SIG-M5 treated with dmso at 0.1 percent for 504 hours (cell line): ENCODE measurements around the gene IGFL1.
A peak's percentile ranks its signal among the peaks of the same experiment; 100 is the strongest.
"Not testable (repeated sequence)": the region's sequence is repeated elsewhere in the genome, so short reads cannot be mapped to it uniquely, and the experiment has no call there.

ENCODE experiments used
- DNase-seq: peaks from one replicate; lab custom pipeline; 2025; ENCODE audit not compliant: unreplicated experiment; lab: John Stamatoyannopoulos, UW

Gene IGFL1

GRCh38 chr19:46201454-46202310 is 27.9 kb upstream of the IGFL1 start:
- peak; percentile 21 for DNase-seq

GRCh38 chr19:46202426-46202825 is 27.1 kb upstream of the IGFL1 start:
- DNase-seq: no peak

- no peak for DNase-seq
Observed at GRCh38 chr19:46202872-46203860, 26.4 kb upstream of the IGFL1 start.

- no peak for DNase-seq
Observed at GRCh38 chr19:46204008-46204407, 25.5 kb upstream of the IGFL1 start.

GRCh38 chr19:46205183-46205984 is 24.2 kb upstream of the IGFL1 start:
- no peak for DNase-seq

GRCh38 chr19:46206176-46206575 is 23.4 kb upstream of the IGFL1 start:
- no peak for DNase-seq

- no peak for DNase-seq
Observed at GRCh38 chr19:46206682-46207081, 22.9 kb upstream of the IGFL1 start.

GRCh38 chr19:46207858-46208257 is 21.7 kb upstream of the IGFL1 start:
- not testable (repeated sequence) for DNase-seq

- DNase-seq: peak; percentile 33
Observed at GRCh38 chr19:46209051-46209450, 20.5 kb upstream of the IGFL1 start.

GRCh38 chr19:46209472-46209871 is 20.1 kb upstream of the IGFL1 start:
- no peak for DNase-seq

GRCh38 chr19:46210669-46211068 is 18.9 kb upstream of the IGFL1 start:
- no peak for DNase-seq

GRCh38 chr19:46211201-46211881 is 18.2 kb upstream of the IGFL1 start:
- DNase-seq: peak; percentile 56

- not testable (repeated sequence) for DNase-seq
Observed at GRCh38 chr19:46212592-46212991, 16.9 kb upstream of the IGFL1 start.

- no peak for DNase-seq
Observed at GRCh38 chr19:46213156-46213555, 16.4 kb upstream of the IGFL1 start.

GRCh38 chr19:46213806-46214205 is 15.7 kb upstream of the IGFL1 start:
- DNase-seq: no peak

- DNase-seq: no peak
Observed at GRCh38 chr19:46216612-46217011, 12.9 kb upstream of the IGFL1 start.

- DNase-seq: no peak
Observed at GRCh38 chr19:46217476-46217875, 12.1 kb upstream of the IGFL1 start.

GRCh38 chr19:46218160-46218559 is 11.4 kb upstream of the IGFL1 start:
- peak; percentile 9 for DNase-seq

- DNase-seq: no peak
Observed at GRCh38 chr19:46220038-46220615, 9.4 kb upstream of the IGFL1 start.

GRCh38 chr19:46221152-46221551 is 8.4 kb upstream of the IGFL1 start:
- no peak for DNase-seq
